ENCODE measurements around the gene SGCB.

Gene SGCB

DNA sequence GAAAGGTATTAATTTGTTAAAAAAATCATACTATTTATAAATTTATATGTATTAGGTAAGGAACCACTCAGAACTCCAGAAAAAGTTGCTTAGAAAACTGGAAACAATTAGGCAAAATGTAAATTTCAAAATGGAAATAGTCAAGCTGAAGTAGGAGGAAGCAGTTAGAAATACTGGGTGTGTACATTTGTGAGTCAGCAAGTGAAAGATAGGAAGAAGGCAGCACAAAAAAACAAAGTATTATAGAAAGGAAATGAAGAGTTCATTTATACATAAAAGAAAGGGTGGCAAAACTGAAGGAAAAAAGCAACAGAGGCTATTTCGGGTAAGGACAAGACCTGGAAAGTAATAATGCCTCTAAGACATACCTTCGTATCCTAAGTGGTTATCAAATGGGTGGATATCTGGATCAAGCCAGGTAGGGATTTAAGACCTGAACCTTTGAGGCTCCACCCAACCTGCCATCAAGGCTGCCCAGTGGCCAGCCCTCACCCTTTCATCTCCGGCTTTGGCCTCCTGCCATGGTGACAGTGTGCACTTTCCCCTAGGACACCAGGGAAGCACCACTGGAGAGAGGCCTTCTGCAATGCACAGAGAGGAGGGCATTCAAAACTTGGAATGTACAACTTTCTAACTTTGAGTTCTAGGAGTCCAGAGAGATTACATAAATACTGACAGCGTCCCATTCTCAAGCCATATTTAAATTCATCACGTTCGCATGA is 18.0 kb downstream of the SGCB start, which contains the start of gene LRRC66:
Gene LRRC66, minus strand, starts transcription at position 428 of the 722 bp plus-strand sequence. CDS start 2,750 bp downstream, outside the sequence.
- no peak within 1 kb of the TSS for H3K4me3 ChIP-seq (ENCODE audit: low read length)
- H3K36me3 ChIP-seq (ENCODE audit: insufficient read depth, low read length) = peaks cover 34% of the 10 kb centered on the region
- H3K9ac ChIP-seq (ENCODE audit: low read depth, low read length) = no peak within 1 kb of the TSS
- H3K27me3 ChIP-seq (ENCODE audit: insufficient read depth, low read length) = no peaks in the 10 kb centered on the region
- no peak within 1 kb of the TSS for H3K27ac ChIP-seq (ENCODE audit: low read depth, low read length)
- H3K4me1 ChIP-seq (ENCODE audit: insufficient read depth, low read length) = no peaks in the 10 kb centered on the region
- 93% methylated on average over 6 of the region's 6 CpGs for WGBS
- no peaks in the 10 kb centered on the region for H3K9me3 ChIP-seq (ENCODE audit: insufficient read depth, low read depth, low read length)

DNA sequence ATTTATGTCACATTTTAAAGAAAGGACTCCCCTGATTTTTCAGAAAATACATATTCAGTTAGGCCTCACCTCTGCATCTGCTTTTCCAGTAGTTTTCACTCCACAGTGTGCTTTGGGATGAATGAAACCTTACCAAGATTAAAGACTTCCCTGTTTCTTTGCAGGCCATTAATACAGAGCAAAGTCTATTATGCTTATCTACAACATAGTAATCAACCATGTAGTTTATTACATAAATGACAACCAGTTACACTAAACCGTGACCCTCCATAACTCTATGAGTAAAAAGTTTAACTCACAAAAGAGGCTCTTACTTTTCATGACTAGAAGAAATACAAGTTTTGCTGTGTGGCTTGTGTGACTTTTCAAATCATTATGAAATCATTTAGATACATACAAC is 20.3 kb downstream of the SGCB start:
- H3K4me1 ChIP-seq (ENCODE audit: insufficient read depth, low read length) = no peaks in the 10 kb centered on the region
- no peaks in the 10 kb centered on the region for H3K27me3 ChIP-seq (ENCODE audit: insufficient read depth, low read length)
- H3K9ac ChIP-seq (ENCODE audit: low read depth, low read length) = no peak overlapping the region
- no peaks in the 10 kb centered on the region for H3K9me3 ChIP-seq (ENCODE audit: insufficient read depth, low read depth, low read length)
- WGBS = 0% methylated on average over 1 of the region's 1 CpG
- peaks cover 13% of the 10 kb centered on the region for H3K36me3 ChIP-seq (ENCODE audit: insufficient read depth, low read length)
- no peak overlapping the region for H3K4me3 ChIP-seq (ENCODE audit: low read length)
- no peak overlapping the region for H3K27ac ChIP-seq (ENCODE audit: low read depth, low read length)

GRCh38 chr4:52016981-52017380 is 21.1 kb downstream of the SGCB start:
- H3K4me1 ChIP-seq (ENCODE audit: insufficient read depth, low read length) = no peaks in the 10 kb centered on the region
- H3K36me3 ChIP-seq (ENCODE audit: insufficient read depth, low read length) = peaks cover 4% of the 10 kb centered on the region; the same call in 1 of the 2 replicates
- no peak overlapping the region for H3K9ac ChIP-seq (ENCODE audit: low read depth, low read length)
- no peak overlapping the region for H3K4me3 ChIP-seq (ENCODE audit: low read length)
- H3K27ac ChIP-seq (ENCODE audit: low read depth, low read length) = no peak overlapping the region
- H3K9me3 ChIP-seq (ENCODE audit: insufficient read depth, low read depth, low read length) = no peaks in the 10 kb centered on the region
- H3K27me3 ChIP-seq (ENCODE audit: insufficient read depth, low read length) = no peaks in the 10 kb centered on the region
- 92% methylated on average over 3 of the region's 3 CpGs for WGBS

GRCh38 chr4:52015366-52015765 is 22.7 kb downstream of the SGCB start:
- no peak overlapping the region for H3K27ac ChIP-seq (ENCODE audit: low read depth, low read length)
- H3K36me3 ChIP-seq (ENCODE audit: insufficient read depth, low read length) = no peaks in the 10 kb centered on the region
- 81% methylated on average over 5 of the region's 7 CpGs for WGBS
- H3K27me3 ChIP-seq (ENCODE audit: insufficient read depth, low read length) = no peaks in the 10 kb centered on the region
- no peaks in the 10 kb centered on the region for H3K9me3 ChIP-seq (ENCODE audit: insufficient read depth, low read depth, low read length)
- H3K4me1 ChIP-seq (ENCODE audit: insufficient read depth, low read length) = no peaks in the 10 kb centered on the region
- no peak overlapping the region for H3K4me3 ChIP-seq (ENCODE audit: low read length)
- H3K9ac ChIP-seq (ENCODE audit: low read depth, low read length) = no peak overlapping the region

DNA sequence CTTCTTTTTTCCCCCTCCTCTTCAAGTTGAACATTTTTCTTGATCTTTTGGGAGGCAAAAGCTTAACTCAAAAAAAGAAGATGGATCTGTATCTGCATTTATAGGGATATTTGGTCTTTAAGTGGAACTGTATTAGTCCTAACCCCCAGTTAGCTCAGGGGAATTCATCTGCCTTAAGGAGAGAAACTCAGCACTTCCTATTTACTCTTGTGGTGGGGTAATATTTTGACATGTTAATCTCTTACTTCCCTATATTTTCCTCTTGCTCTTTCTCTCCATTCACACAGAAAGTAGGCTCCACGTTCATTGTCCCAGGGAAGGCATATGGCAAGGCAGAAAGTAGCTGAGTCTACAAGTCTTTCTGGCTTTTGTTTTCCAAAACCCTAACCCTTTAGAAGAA is 23.2 kb downstream of the SGCB start:
- WGBS = 60% methylated on average over 1 of the region's 1 CpG
- no peaks in the 10 kb centered on the region for H3K36me3 ChIP-seq (ENCODE audit: insufficient read depth, low read length)
- no peaks in the 10 kb centered on the region for H3K4me1 ChIP-seq (ENCODE audit: insufficient read depth, low read length)
- no peaks in the 10 kb centered on the region for H3K9me3 ChIP-seq (ENCODE audit: insufficient read depth, low read depth, low read length)
- H3K27ac ChIP-seq (ENCODE audit: low read depth, low read length) = no peak overlapping the region
- no peak overlapping the region for H3K9ac ChIP-seq (ENCODE audit: low read depth, low read length)
- H3K4me3 ChIP-seq (ENCODE audit: low read length) = no peak overlapping the region
- no peaks in the 10 kb centered on the region for H3K27me3 ChIP-seq (ENCODE audit: insufficient read depth, low read length)

GRCh38 chr4:52012651-52013050 is 25.4 kb downstream of the SGCB start:
- Histone ChIP-seq H3K4me1 (ENCODE audit: insufficient read depth, low read length) (no peaks in the 10 kb centered on the region), H3K9ac (ENCODE audit: low read depth, low read length) (no peak overlapping the region), H3K27me3 (ENCODE audit: insufficient read depth, low read length) (no peaks in the 10 kb centered on the region), H3K9me3 (ENCODE audit: insufficient read depth, low read depth, low read length) (no peaks in the 10 kb centered on the region), H3K4me3 (ENCODE audit: low read length) (no peak overlapping the region), H3K27ac (ENCODE audit: low read depth, low read length) (no peak overlapping the region), H3K36me3 (ENCODE audit: insufficient read depth, low read length) (no peaks in the 10 kb centered on the region)
- WGBS = 93% methylated on average over 1 of the region's 1 CpG

DNA sequence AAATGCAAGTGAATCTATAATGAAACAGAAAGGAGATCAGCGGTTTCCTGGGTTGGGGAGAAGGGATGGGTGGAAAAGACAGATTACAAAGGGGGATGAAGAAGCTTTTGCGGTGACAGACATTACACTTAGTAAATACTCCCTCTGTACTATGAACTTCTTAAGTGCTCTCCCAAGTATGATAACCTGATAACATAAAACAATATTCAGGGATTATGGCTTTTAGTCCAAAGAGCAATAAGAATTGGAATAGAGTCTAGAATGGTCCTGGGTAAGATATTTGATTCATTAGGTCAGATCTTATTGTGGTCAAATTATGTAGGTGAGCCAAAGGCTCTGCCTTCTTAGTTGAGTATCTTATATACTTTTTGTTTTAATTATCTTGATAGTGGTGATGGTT is 27.1 kb downstream of the SGCB start:
- H3K27ac ChIP-seq (ENCODE audit: low read depth, low read length) = no peak overlapping the region
- H3K27me3 ChIP-seq (ENCODE audit: insufficient read depth, low read length) = no peaks in the 10 kb centered on the region
- H3K36me3 ChIP-seq (ENCODE audit: insufficient read depth, low read length) = no peaks in the 10 kb centered on the region
- no peaks in the 10 kb centered on the region for H3K4me1 ChIP-seq (ENCODE audit: insufficient read depth, low read length)
- H3K9ac ChIP-seq (ENCODE audit: low read depth, low read length) = no peak overlapping the region
- no peaks in the 10 kb centered on the region for H3K9me3 ChIP-seq (ENCODE audit: insufficient read depth, low read depth, low read length)
- 71% methylated on average over 1 of the region's 2 CpGs for WGBS
- no peak overlapping the region for H3K4me3 ChIP-seq (ENCODE audit: low read length)

GRCh38 chr4:52006887-52007286 is 31.2 kb downstream of the SGCB start:
- no peaks in the 10 kb centered on the region for H3K27me3 ChIP-seq (ENCODE audit: insufficient read depth, low read length)
- no peaks in the 10 kb centered on the region for H3K4me1 ChIP-seq (ENCODE audit: insufficient read depth, low read length)
- no peak overlapping the region for H3K9ac ChIP-seq (ENCODE audit: low read depth, low read length)
- 92% methylated on average over 4 of the region's 4 CpGs for WGBS
- no peak overlapping the region for H3K4me3 ChIP-seq (ENCODE audit: low read length)
- H3K36me3 ChIP-seq (ENCODE audit: insufficient read depth, low read length) = no peaks in the 10 kb centered on the region
- H3K27ac ChIP-seq (ENCODE audit: low read depth, low read length) = no peak overlapping the region
- no peaks in the 10 kb centered on the region for H3K9me3 ChIP-seq (ENCODE audit: insufficient read depth, low read depth, low read length)

- Histone ChIP-seq H3K4me3 (ENCODE audit: low read length) (no peak overlapping the region), H3K9ac (ENCODE audit: low read depth, low read length) (no peak overlapping the region), H3K4me1 (ENCODE audit: insufficient read depth, low read length) (no peaks in the 10 kb centered on the region), H3K27ac (ENCODE audit: low read depth, low read length) (no peak overlapping the region), H3K27me3 (ENCODE audit: insufficient read depth, low read length) (no peaks in the 10 kb centered on the region), H3K36me3 (ENCODE audit: insufficient read depth, low read length) (no peaks in the 10 kb centered on the region), H3K9me3 (ENCODE audit: insufficient read depth, low read depth, low read length) (no peaks in the 10 kb centered on the region)
- WGBS = no CpG with 5 or more reads among the region's 2 CpGs
Measured at GRCh38 chr4:52005604-52006273, 32.4 kb downstream of the SGCB start.

- no peaks in the 10 kb centered on the region for H3K36me3 ChIP-seq (ENCODE audit: insufficient read depth, low read length)
- no peak overlapping the region for H3K9ac ChIP-seq (ENCODE audit: low read depth, low read length)
- no peaks in the 10 kb centered on the region for H3K27me3 ChIP-seq (ENCODE audit: insufficient read depth, low read length)
Measured at GRCh38 chr4:52004414-52004813, 33.7 kb downstream of the SGCB start.

GRCh38 chr4:52001616-52002015 is 36.5 kb downstream of the SGCB start:
- H3K27ac ChIP-seq (ENCODE audit: low read depth, low read length) = no peak overlapping the region
- no peaks in the 10 kb centered on the region for H3K36me3 ChIP-seq (ENCODE audit: insufficient read depth, low read length)
- no peak overlapping the region for H3K9ac ChIP-seq (ENCODE audit: low read depth, low read length)
- 90% methylated on average over 2 of the region's 2 CpGs for WGBS
- H3K27me3 ChIP-seq (ENCODE audit: insufficient read depth, low read length) = no peaks in the 10 kb centered on the region
- peaks cover 8% of the 10 kb centered on the region for H3K4me1 ChIP-seq (ENCODE audit: insufficient read depth, low read length)
- no peak overlapping the region for H3K4me3 ChIP-seq (ENCODE audit: low read length)
- no peaks in the 10 kb centered on the region for H3K9me3 ChIP-seq (ENCODE audit: insufficient read depth, low read depth, low read length)

More at GRCh38 chr4:52004414-52004813, 33.7 kb downstream of the SGCB start:
- Histone ChIP-seq H3K4me3 (ENCODE audit: low read length) (no peak overlapping the region), H3K27ac (ENCODE audit: low read depth, low read length) (no peak overlapping the region), H3K9me3 (ENCODE audit: insufficient read depth, low read depth, low read length) (no peaks in the 10 kb centered on the region), H3K4me1 (ENCODE audit: insufficient read depth, low read length) (no peaks in the 10 kb centered on the region)

All from HUES64 (cell line).